GM19397 (cell line): ENCODE measurements around the gene ZNF750.

Experiments
- ATAC-seq: cut with Tn5 transposase; IDR thresholded peaks from one replicate; pipeline ENCODE4 v1.9.1; 2021; ENCODE audit warnings: mild to moderate bottlenecking, moderate library complexity; ENCODE audit not compliant: unreplicated experiment

Gene ZNF750

GRCh38 chr17:82860606-82861392 is 21.0 kb upstream of the ZNF750 start:
- ATAC-seq = no peak

GRCh38 chr17:82859431-82860403 is 19.9 kb upstream of the ZNF750 start:
- ATAC-seq = no peak

GRCh38 chr17:82858376-82859126 is 18.7 kb upstream of the ZNF750 start:
- no peak for ATAC-seq

GRCh38 chr17:82856361-82856760 is 16.5 kb upstream of the ZNF750 start:
- no peak for ATAC-seq

- no peak for ATAC-seq
Observed at GRCh38 chr17:82854226-82854625, 14.4 kb upstream of the ZNF750 start.

GRCh38 chr17:82851381-82851780 is 11.6 kb upstream of the ZNF750 start:
- ATAC-seq = no peak

GRCh38 chr17:82849076-82849945 is 9.5 kb upstream of the ZNF750 start:
- no peak for ATAC-seq

- ATAC-seq = no peak
Observed at GRCh38 chr17:82848022-82848592, 8.3 kb upstream of the ZNF750 start.

- ATAC-seq = no peak
Observed at GRCh38 chr17:82846061-82846691, 6.4 kb upstream of the ZNF750 start.

GRCh38 chr17:82845163-82845807 is 5.5 kb upstream of the ZNF750 start:
- no peak for ATAC-seq

GRCh38 chr17:82844796-82845162 is 5.0 kb upstream of the ZNF750 start:
- no peak for ATAC-seq

GRCh38 chr17:82843904-82844680 is 4.3 kb upstream of the ZNF750 start:
- no peak for ATAC-seq

GRCh38 chr17:82841921-82842596 is 2.2 kb upstream of the ZNF750 start:
- ATAC-seq = no peak

GRCh38 chr17:82840431-82840831 is 609 bp upstream of the ZNF750 start:
- no peak for ATAC-seq

GRCh38 chr17:82838386-82839063 is 1.3 kb downstream of the ZNF750 start:
- ATAC-seq = no peak

- ATAC-seq = no peak
Observed at GRCh38 chr17:82837586-82838320, 2.1 kb downstream of the ZNF750 start.
